AG04449 (cell line): ENCODE results near the gene TMEM125.

Experiments
- CTCF ChIA-PET: fragments of 350-600 bp; formaldehyde crosslinking; extraction: SDS; loops from one replicate; lab custom pipeline; 2021; ENCODE audit warnings: antibody characterized with exemption; lab: Yijun Ruan, JAX
- POLR2A ChIA-PET: fragments of 400-600, 350-600 bp; formaldehyde crosslinking; extraction: SDS; loops from one replicate; lab custom pipeline; 2020; ENCODE audit warnings: antibody characterized with exemption, inconsistent platforms; lab: Yijun Ruan, JAX
- DNase-seq: peaks from one replicate; pipeline ENCODE4 v3.0.0-alpha.2; 2010; ENCODE audit warnings: low read depth, low spot score
- H3K4me3 ChIP-seq: 2 replicates; pipeline ENCODE4 v1.5.1; 2011; ENCODE audit warnings: low read depth, mild to moderate bottlenecking, control low read depth, low read length
- TF ChIP-seq, protein P1 (sequence below): IDR thresholded peaks from one replicate; pipeline ENCODE4 v1.5.1; 2011; ENCODE audit warnings: mild to moderate bottlenecking, moderate library complexity, low read length, control low read depth, inconsistent platforms; ENCODE audit not compliant: insufficient read depth; ENCODE audit errors: missing control alignments

TMEM125 gene

GRCh38 chr1:43304771-43305300 is 35.1 kb downstream of the TMEM125 start:
- CTCF ChIA-PET = no interaction called here
- TF ChIP-seq, protein P1, sequence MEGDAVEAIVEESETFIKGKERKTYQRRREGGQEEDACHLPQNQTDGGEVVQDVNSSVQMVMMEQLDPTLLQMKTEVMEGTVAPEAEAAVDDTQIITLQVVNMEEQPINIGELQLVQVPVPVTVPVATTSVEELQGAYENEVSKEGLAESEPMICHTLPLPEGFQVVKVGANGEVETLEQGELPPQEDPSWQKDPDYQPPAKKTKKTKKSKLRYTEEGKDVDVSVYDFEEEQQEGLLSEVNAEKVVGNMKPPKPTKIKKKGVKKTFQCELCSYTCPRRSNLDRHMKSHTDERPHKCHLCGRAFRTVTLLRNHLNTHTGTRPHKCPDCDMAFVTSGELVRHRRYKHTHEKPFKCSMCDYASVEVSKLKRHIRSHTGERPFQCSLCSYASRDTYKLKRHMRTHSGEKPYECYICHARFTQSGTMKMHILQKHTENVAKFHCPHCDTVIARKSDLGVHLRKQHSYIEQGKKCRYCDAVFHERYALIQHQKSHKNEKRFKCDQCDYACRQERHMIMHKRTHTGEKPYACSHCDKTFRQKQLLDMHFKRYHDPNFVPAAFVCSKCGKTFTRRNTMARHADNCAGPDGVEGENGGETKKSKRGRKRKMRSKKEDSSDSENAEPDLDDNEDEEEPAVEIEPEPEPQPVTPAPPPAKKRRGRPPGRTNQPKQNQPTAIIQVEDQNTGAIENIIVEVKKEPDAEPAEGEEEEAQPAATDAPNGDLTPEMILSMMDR = no peak
- POLR2A ChIA-PET = no interaction called here

DNA sequence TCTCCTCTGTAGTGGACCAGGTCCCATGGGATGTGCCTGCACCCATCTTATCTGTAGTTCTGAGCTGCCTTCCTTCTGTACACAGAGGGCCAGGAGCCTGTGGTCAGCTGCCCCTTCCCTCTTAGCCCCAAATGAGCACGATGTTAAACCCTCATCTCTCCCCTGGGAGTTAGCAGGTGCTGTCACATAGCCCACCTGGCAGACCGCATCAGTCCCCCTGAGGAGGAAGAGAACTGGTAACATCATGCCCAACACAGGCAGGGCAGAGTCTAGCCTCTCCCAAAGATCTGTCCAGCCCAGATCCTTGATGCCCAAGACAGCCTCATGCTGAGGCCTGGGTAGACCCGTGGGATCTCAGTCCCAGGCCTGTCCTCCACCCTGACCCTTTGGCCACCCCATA is 35.7 kb downstream of the TMEM125 start:
- no peak for DNase-seq
- ChIA-PET POLR2A (no interaction called here), CTCF (no interaction called here)
- no peak overlapping the region for H3K4me3 ChIP-seq
- TF ChIP-seq, protein P1 = no peak

More at GRCh38 chr1:43304771-43305300, 35.1 kb downstream of the TMEM125 start:
- H3K4me3 ChIP-seq = no peak overlapping the region
- DNase-seq = no peak

GRCh38 chr1:43305926-43306687 is 36.3 kb downstream of the TMEM125 start:
- no peak for DNase-seq
- CTCF ChIA-PET = no interaction called here
- H3K4me3 ChIP-seq = no peak overlapping the region
- POLR2A ChIA-PET = no interaction called here
- TF ChIP-seq, protein P1 = no peak

GRCh38 chr1:43306688-43307457 is 37.1 kb downstream of the TMEM125 start:
- POLR2A ChIA-PET = no interaction called here
- H3K4me3 ChIP-seq = no peak overlapping the region
- CTCF ChIA-PET = no interaction called here
- DNase-seq = no peak
- TF ChIP-seq, protein P1 = no peak

GRCh38 chr1:43307458-43308158 is 37.8 kb downstream of the TMEM125 start:
- DNase-seq = no peak
- TF ChIP-seq, protein P1 = no peak
- H3K4me3 ChIP-seq = no peak overlapping the region
- ChIA-PET POLR2A (interaction anchor here (0.6 kb wide), 1 partner anchor 10 kb away, joined by 3 read pairs; no protein-coding TSS in a partner anchor), CTCF (no interaction called here)
